Sigmoid colon (tissue), 7 donors: ENCODE data around the gene LHPP. TPM values are rescaled to one million over a fixed set of nuclear protein-coding genes. Genes with fewer than 3 reads are reported as not detected.
A peak's percentile ranks its signal among the peaks of the same experiment; 100 is the strongest.

Experiments
- DNase-seq: peaks from one replicate; pipeline ENCODE4 v3.0.0-alpha.2; 2019
- H3K27ac ChIP-seq, 4 donors: fragments of 200-600 bp; sonication (generic); one replicate each; pipeline ENCODE4 v1.5.1; 2016 to 2019; ENCODE audit warnings: mild to moderate bottlenecking in 1 of 4
- H3K27me3 ChIP-seq, 3 donors: fragments of 200-600 bp; sonication (generic); one replicate each; pipeline ENCODE4 v1.5.1; 2019; ENCODE audit warnings: mild to moderate bottlenecking in 1 of 3
- H3K36me3 ChIP-seq, 4 donors: fragments of 200-600 bp; sonication (generic); one replicate each; pipeline ENCODE4 v1.5.1; 2016 to 2019
- H3K4me1 ChIP-seq, 4 donors: fragments of 200-600 bp; sonication (generic); one replicate each; pipeline ENCODE4 v1.5.1; 2017 to 2019
- H3K4me3 ChIP-seq, 4 donors: fragments of 200-600 bp; sonication (generic); one replicate each; pipeline ENCODE4 v1.5.1; 2017 to 2019; ENCODE audit warnings: mild to moderate bottlenecking in 2 of 4, moderate library complexity in 1 of 4
- H3K9me3 ChIP-seq, 4 donors: fragments of 200-600 bp in 3 of 4; sonication (generic) in 3 of 4; one replicate each; pipeline versions ENCODE4 v1.5.1 to v1.6.1; 2013 to 2019
- EP300 ChIP-seq, 4 donors: sonication (generic); formaldehyde crosslinking; IDR thresholded peaks; one replicate each; pipeline ENCODE4 v1.6.1; 2017; ENCODE audit warnings: antibody characterized with exemption in 4 of 4
- POLR2A ChIP-seq, 2 donors: fragments of 450-650 bp; IDR thresholded peaks; one replicate each; pipeline ENCODE4 v1.6.1; 2016; ENCODE audit warnings: antibody characterized with exemption in 2 of 2, mild to moderate bottlenecking in 2 of 2, moderate library complexity in 2 of 2
- POLR2AphosphoS5 ChIP-seq, 4 donors: sonication (generic); formaldehyde crosslinking; IDR thresholded peaks; one replicate each; pipeline ENCODE4 v1.6.1; 2017; ENCODE audit warnings: antibody characterized with exemption in 4 of 4
- WGBS, 2 donors: extraction: QIAGEN DNeasy Blood & Tissue Kit; methylation state at CpG; one replicate each; pipeline ENCODE4 v1.1.7; 2013; 5-methylcytosine and 5-hydroxymethylcytosine counted together
- intact Hi-C: fragments of 100-400 bp; cut with DNase I; formaldehyde crosslinking; loops from one replicate; pipeline ENCODE4 v1.15.1; 2023
- polyA plus RNA-seq, 3 donors: library from polyadenylated mRNA; stranded (reverse); fragments of 200-250 nt; gene quantifications; one replicate each; pipeline ENCODE4 v1.2.3, GENCODE V29; 2013
- total RNA-seq, 4 donors: library from RNA; depleted of rRNA; stranded (reverse); fragments of >200 nt; gene quantifications; one replicate each; pipeline ENCODE4 v1.1.0, GENCODE V29; 2016
- TF ChIP-seq, protein P1 (sequence below), 4 experiments: fragments of 450-650 bp in 3 of 4; fragments of 200-600 bp in 1 of 4; IDR thresholded peaks; one replicate each; pipeline ENCODE4 v1.5.1; 2016 to 2019; ENCODE audit warnings: antibody characterized with exemption in 4 of 4, mild to moderate bottlenecking in 3 of 4, moderate library complexity in 2 of 4
- donor health status: healthy with polysubstance abuse.
- donor health status: Bipolar disorder and iron deficiency.
- donor health status: healthy.

Gene LHPP
- total and polyA plus RNA-seq, 7 donors: 17.1 to 35.7 (median 20.6) TPM

DNA sequence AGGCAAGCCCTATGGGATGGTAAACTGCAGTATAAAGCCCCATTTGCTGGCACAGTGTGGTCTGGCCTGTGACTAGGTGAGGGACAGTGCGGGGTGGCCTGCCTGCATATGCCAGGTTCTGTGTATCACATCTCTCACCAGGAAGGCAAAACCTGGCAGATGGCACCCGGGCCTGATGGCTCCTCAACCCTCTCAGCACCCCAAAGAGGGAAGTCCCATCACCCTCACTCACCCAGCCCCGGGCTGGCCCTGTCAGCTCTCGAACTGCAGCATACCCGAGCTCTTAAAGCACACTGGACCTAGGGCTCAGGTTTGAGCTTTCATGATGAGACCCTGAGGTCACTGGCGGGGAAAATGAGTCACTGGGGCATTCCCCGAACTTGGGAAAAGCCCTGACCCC, 130.5 kb downstream of the LHPP start:
- intact Hi-C loops: no loop called here
- Histone ChIP-seq H3K4me1 (peaks cover 0 to 23% (median 20%) of the 10 kb centered on the region in 4 donors), H3K27me3 (no peaks in the 10 kb centered on the region), H3K36me3 (no peaks in the 10 kb centered on the region), H3K4me3 (no peak overlapping the region), H3K9me3 (no peaks in the 10 kb centered on the region), H3K27ac (no peak overlapping the region)
- 86 to 92% methylated on average over 7 of the region's 7 CpGs for WGBS, 2 donors
- TF ChIP-seq, protein P1, sequence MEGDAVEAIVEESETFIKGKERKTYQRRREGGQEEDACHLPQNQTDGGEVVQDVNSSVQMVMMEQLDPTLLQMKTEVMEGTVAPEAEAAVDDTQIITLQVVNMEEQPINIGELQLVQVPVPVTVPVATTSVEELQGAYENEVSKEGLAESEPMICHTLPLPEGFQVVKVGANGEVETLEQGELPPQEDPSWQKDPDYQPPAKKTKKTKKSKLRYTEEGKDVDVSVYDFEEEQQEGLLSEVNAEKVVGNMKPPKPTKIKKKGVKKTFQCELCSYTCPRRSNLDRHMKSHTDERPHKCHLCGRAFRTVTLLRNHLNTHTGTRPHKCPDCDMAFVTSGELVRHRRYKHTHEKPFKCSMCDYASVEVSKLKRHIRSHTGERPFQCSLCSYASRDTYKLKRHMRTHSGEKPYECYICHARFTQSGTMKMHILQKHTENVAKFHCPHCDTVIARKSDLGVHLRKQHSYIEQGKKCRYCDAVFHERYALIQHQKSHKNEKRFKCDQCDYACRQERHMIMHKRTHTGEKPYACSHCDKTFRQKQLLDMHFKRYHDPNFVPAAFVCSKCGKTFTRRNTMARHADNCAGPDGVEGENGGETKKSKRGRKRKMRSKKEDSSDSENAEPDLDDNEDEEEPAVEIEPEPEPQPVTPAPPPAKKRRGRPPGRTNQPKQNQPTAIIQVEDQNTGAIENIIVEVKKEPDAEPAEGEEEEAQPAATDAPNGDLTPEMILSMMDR (IDR thresholded peaks at IDR 0.05): no peak
- TF ChIP-seq POLR2AphosphoS5 (IDR thresholded peaks at IDR 0.05): no peak
- TF ChIP-seq POLR2A (IDR thresholded peaks at IDR 0.05): no peak
- no peak for TF ChIP-seq EP300 (IDR thresholded peaks at IDR 0.05)
- DNase-seq: peak; percentile 48

DNA sequence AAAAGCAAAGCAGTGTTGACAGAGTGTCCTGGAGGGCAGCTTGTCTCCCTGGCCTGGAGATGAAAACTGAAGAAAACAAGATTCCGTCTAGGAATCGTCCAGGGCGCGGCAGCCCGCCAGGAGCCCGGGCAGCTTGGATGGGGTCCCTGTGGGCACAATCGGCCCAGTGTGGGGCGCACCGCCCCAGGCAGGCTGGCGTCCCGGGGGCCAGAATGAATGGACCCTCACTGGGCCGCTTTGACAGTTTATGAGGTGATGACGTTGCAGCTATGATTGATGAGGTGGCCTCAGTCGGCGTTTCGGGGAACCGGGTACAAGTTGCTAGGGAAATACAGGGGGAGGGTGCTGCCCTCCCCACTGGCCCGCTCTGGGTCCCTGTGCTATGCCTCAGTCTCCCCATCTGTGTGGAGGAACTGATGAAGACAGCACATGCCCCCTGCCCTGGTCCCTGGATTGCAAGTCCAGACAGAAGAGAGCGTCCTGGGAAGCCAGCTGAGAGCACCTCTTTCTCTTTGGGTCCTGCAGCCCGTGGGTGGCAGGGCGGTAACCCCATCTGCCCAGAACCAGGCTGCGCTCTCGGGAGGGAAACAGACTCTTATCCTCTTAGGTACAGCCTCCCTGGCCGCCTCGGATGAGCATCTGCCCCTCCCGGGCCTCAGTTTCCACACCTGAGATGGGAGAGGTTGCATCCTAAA, 131.3 kb downstream of the LHPP start:
- 93 to 94% methylated on average over 26 of the region's 26 CpGs for WGBS, 2 donors
- Histone ChIP-seq H3K36me3 (no peaks in the 10 kb centered on the region), H3K4me1 (peaks cover 0 to 21% (median 18%) of the 10 kb centered on the region in 4 donors), H3K27me3 (no peaks in the 10 kb centered on the region), H3K9me3 (no peaks in the 10 kb centered on the region), H3K27ac (no peak overlapping the region), H3K4me3 (no peak overlapping the region)
- TF ChIP-seq POLR2AphosphoS5 (IDR thresholded peaks at IDR 0.05): no peak
- no peak for TF ChIP-seq EP300 (IDR thresholded peaks at IDR 0.05)
- TF ChIP-seq, protein P1 (IDR thresholded peaks at IDR 0.05): no peak
- TF ChIP-seq POLR2A (IDR thresholded peaks at IDR 0.05): no peak
- DNase-seq: peak; percentile 59
- intact Hi-C loops: no loop called here

DNA sequence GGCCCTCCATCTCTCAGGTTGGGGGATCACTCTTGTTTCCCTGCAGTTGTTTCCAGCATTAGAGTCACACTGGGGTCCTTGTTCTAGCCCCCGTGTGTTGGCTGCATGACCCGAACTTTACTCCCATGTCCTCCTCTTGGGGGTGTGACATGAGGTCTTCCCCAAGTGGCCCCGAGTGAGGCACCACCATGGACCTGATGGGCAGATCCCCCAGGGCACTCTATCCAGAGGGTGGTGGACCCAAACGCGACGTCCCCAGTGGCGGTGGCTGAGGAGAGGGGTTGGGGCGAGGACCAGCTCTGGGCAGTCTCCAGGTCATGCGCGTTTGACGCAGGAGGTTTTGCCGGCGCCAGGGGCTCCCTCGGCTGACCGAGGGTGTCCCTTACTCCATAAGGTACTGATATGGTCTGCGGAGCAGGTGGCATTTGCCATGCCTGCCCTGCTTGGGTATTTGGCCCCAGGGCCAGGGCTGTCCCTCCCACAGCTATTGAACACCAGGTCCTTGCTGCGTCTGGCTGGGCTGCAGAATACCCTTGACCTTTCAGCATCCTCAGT, 131.9 kb downstream of the LHPP start:
- DNase-seq: peak; percentile 52
- WGBS, 2 donors: 96 to 97% methylated on average over 17 of the region's 17 CpGs
- H3K27ac ChIP-seq: no peak overlapping the region
- intact Hi-C loops: no loop called here
- H3K4me3 ChIP-seq: no peak overlapping the region
- no peaks in the 10 kb centered on the region for H3K36me3 ChIP-seq
- peaks cover 0 to 15% (median 12%) of the 10 kb centered on the region in 4 donors for H3K4me1 ChIP-seq
- no peaks in the 10 kb centered on the region for H3K27me3 ChIP-seq
- TF ChIP-seq, protein P1 (IDR thresholded peaks at IDR 0.05): no peak
- TF ChIP-seq POLR2A (IDR thresholded peaks at IDR 0.05) (no peak), EP300 (IDR thresholded peaks at IDR 0.05) (no peak), POLR2AphosphoS5 (IDR thresholded peaks at IDR 0.05) (no peak)
- no peaks in the 10 kb centered on the region for H3K9me3 ChIP-seq

DNA sequence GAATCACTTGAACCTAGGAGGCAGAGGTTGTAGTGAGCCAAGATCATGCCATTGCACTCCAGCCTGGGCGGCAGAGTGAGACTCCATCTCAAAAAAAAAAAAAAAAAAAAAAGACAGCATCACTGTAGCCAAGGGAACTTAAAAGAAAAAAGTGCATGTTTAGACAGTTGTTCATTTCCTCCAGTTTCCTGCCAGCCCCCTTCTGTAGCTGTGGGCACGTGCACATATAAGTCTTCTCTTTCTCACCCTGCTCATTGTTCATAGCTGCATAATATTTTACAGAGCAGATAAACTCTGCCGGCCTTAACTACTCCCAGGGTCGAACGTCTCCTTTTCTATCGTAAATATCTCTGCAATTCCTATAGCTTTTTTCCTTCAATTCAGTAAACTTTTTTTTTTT, 132.6 kb downstream of the LHPP start:
- intact Hi-C loops: no loop called here
- Histone ChIP-seq H3K27me3 (no peaks in the 10 kb centered on the region), H3K9me3 (no peaks in the 10 kb centered on the region), H3K4me1 (peaks cover 0 to 7% (median 5%) of the 10 kb centered on the region in 4 donors), H3K36me3 (no peaks in the 10 kb centered on the region), H3K27ac (no peak overlapping the region), H3K4me3 (no peak overlapping the region)
- DNase-seq: peak; percentile 4
- WGBS, 2 donors: 90 to 95% methylated on average over 6 of the region's 6 CpGs
- TF ChIP-seq EP300 (IDR thresholded peaks at IDR 0.05) (no peak), POLR2AphosphoS5 (IDR thresholded peaks at IDR 0.05) (no peak), POLR2A (IDR thresholded peaks at IDR 0.05) (no peak)
- TF ChIP-seq, protein P1 (IDR thresholded peaks at IDR 0.05): no peak
